ENCODE results near the gene MGRN1.

GRCh38 chr16:4700997-4701743 lies 76.5 kb downstream of the MGRN1 start:
- TF ChIP-seq REST (IDR thresholded peaks at IDR 0.05; ENCODE audit: low read depth) (no peak), MAX (IDR thresholded peaks at IDR 0.05) (no peak), CEBPB (IDR thresholded peaks at IDR 0.05) (no peak), NFIC (IDR thresholded peaks at IDR 0.05) (no peak), EP300 (IDR thresholded peaks at IDR 0.05; ENCODE audit: borderline replicate concordance) (no peak), TEAD4 (IDR thresholded peaks at IDR 0.05) (no peak), CREB1 (IDR thresholded peaks at IDR 0.05; ENCODE audit: low read depth) (no peak), TCF12 (IDR thresholded peaks at IDR 0.05; ENCODE audit: low read depth) (no peak)

Data from Ishikawa (cell line).